ENCODE measurements around the gene FAM3A.

GRCh38 chrX:154458954-154459778 lies 56.9 kb downstream of the FAM3A start:
- no peak for TF ChIP-seq ZNF274 (IDR thresholded peaks at IDR 0.05; ENCODE audit: low read depth, low read length)
- no peak for TF ChIP-seq SUZ12 (IDR thresholded peaks at IDR 0.05; ENCODE audit: extremely low read depth, insufficient read depth, insufficient read length)
